Dermis microvascular lymphatic vessel endothelial cell (primary cell): ENCODE results near the gene ACVR1. TPM values are rescaled to one million over a fixed set of nuclear protein-coding genes. Genes with fewer than 3 reads are reported as not detected.

Source experiments
- DNase-seq, 2 donors: peaks; one replicate each; pipeline versions ENCODE4 v3.0.0 to v3.0.0-alpha.2; 2010; ENCODE audit warnings: low read depth in 2 of 2
- total RNA-seq: library from RNA; depleted of rRNA; stranded (reverse); fragments of >200 nt; gene quantifications from 2 replicates; pipeline ENCODE4 v1.2.1, GENCODE V29; 2014

ACVR1 gene
- total RNA-seq, result 9.9 and 25.8 TPM in 2 replicates

- peak; percentile 94 to 98 for DNase-seq
Measured at GRCh38 chr2:157876066-157876785, at the start of gene ACVR1. Gene ACVR1, minus strand, starts transcription at chr2:157876330. Its CDS starts 76,837 bp downstream, at chr2:157799493.

GRCh38 chr2:157925071-157925470, 48.9 kb upstream of the ACVR1 start:
- no peak for DNase-seq

GRCh38 chr2:157923598-157924217, 47.6 kb upstream of the ACVR1 start:
- no peak for DNase-seq

GRCh38 chr2:157922815-157923214, 46.7 kb upstream of the ACVR1 start:
- no peak for DNase-seq

- DNase-seq, result no peak
Measured at GRCh38 chr2:157922336-157922735, 46.2 kb upstream of the ACVR1 start.

GRCh38 chr2:157920736-157921135, 44.6 kb upstream of the ACVR1 start:
- no peak for DNase-seq

GRCh38 chr2:157919181-157919580, 43.1 kb upstream of the ACVR1 start:
- no peak for DNase-seq

- DNase-seq, result no peak
Measured at GRCh38 chr2:157918319-157918718, 42.2 kb upstream of the ACVR1 start.

GRCh38 chr2:157911750-157912149, 35.6 kb upstream of the ACVR1 start:
- DNase-seq, result no peak

- no peak for DNase-seq
Measured at GRCh38 chr2:157911246-157911645, 35.1 kb upstream of the ACVR1 start.

- DNase-seq, result no peak
Measured at GRCh38 chr2:157905092-157905491, 29.0 kb upstream of the ACVR1 start.

- no peak for DNase-seq
Measured at GRCh38 chr2:157903626-157904025, 27.5 kb upstream of the ACVR1 start.

- DNase-seq, result no peak
Measured at GRCh38 chr2:157903151-157903550, 27.0 kb upstream of the ACVR1 start.

- DNase-seq, result no peak
Measured at GRCh38 chr2:157902692-157903091, 26.6 kb upstream of the ACVR1 start.

GRCh38 chr2:157901325-157901724, 25.2 kb upstream of the ACVR1 start:
- no peak for DNase-seq

GRCh38 chr2:157900684-157901083, 24.6 kb upstream of the ACVR1 start:
- DNase-seq, result no peak

- DNase-seq, result no peak
Measured at GRCh38 chr2:157900203-157900602, 24.1 kb upstream of the ACVR1 start.

- DNase-seq, result no peak
Measured at GRCh38 chr2:157899125-157899839, 23.2 kb upstream of the ACVR1 start.

GRCh38 chr2:157898591-157898996, 22.5 kb upstream of the ACVR1 start:
- DNase-seq, result peak in 1 of 2 donors; percentile 44

GRCh38 chr2:157897106-157897971, 21.2 kb upstream of the ACVR1 start:
- no peak for DNase-seq

GRCh38 chr2:157895531-157895930, 19.4 kb upstream of the ACVR1 start:
- no peak for DNase-seq
